Endometrial microvascular endothelial cells (primary cell): ENCODE measurements around the gene UNC5C. TPM values are rescaled to one million over a fixed set of nuclear protein-coding genes. Genes with fewer than 3 reads are reported as not detected.

Experiments
- in situ Hi-C: cut with HindIII; loops from 2 replicates; pipeline ENCODE4 v1.10.0; 2017; ENCODE audit warnings: low sequenced_read_pairs, low pct_unique_long_range_greater_than_20kb; ENCODE audit errors: inconsistent ontology term
- total RNA-seq: library from RNA; depleted of rRNA; stranded (reverse); fragments of >200 nt; gene quantifications from one replicate; pipeline ENCODE4 v1.2.3, GENCODE V29; 2015; ENCODE audit errors: inconsistent ontology term

The UNC5C gene
- total RNA-seq, 1 donor from 2014 or later: 0.46 TPM

- in situ Hi-C loops: no loop called here
Observed at GRCh38 chr4:95426455-95426854, 122.3 kb downstream of the UNC5C start.

GRCh38 chr4:95422436-95422835 is 126.3 kb downstream of the UNC5C start:
- in situ Hi-C loops: no loop called here

GRCh38 chr4:95421869-95422268 is 126.9 kb downstream of the UNC5C start:
- in situ Hi-C loops: no loop called here

- in situ Hi-C loops: no loop called here
Observed at GRCh38 chr4:95417531-95417930, 131.2 kb downstream of the UNC5C start.

- in situ Hi-C loops: no loop called here
Observed at GRCh38 chr4:95415346-95415771, 133.4 kb downstream of the UNC5C start.

GRCh38 chr4:95411371-95412088 is 137.2 kb downstream of the UNC5C start:
- in situ Hi-C loops: no loop called here

- in situ Hi-C loops: no loop called here
Observed at GRCh38 chr4:95410387-95410977, 138.3 kb downstream of the UNC5C start.

GRCh38 chr4:95409750-95410149 is 139.0 kb downstream of the UNC5C start:
- in situ Hi-C loops: no loop called here

GRCh38 chr4:95409127-95409526 is 139.6 kb downstream of the UNC5C start:
- in situ Hi-C loops: no loop called here

- in situ Hi-C loops: no loop called here
Observed at GRCh38 chr4:95402299-95402698, 146.5 kb downstream of the UNC5C start.

- in situ Hi-C loops: no loop called here
Observed at GRCh38 chr4:95398217-95398616, 150.6 kb downstream of the UNC5C start.

- in situ Hi-C loops: no loop called here
Observed at GRCh38 chr4:95394752-95395306, 153.9 kb downstream of the UNC5C start.

- in situ Hi-C loops: no loop called here
Observed at GRCh38 chr4:95393821-95394220, 155.0 kb downstream of the UNC5C start.

GRCh38 chr4:95388911-95389310 is 159.9 kb downstream of the UNC5C start:
- in situ Hi-C loops: no loop called here

GRCh38 chr4:95387719-95388118 is 161.1 kb downstream of the UNC5C start:
- in situ Hi-C loops: no loop called here

GRCh38 chr4:95386410-95386809 is 162.4 kb downstream of the UNC5C start:
- in situ Hi-C loops: no loop called here

GRCh38 chr4:95381843-95382580 is 166.8 kb downstream of the UNC5C start:
- in situ Hi-C loops: no loop called here

GRCh38 chr4:95379633-95380032 is 169.1 kb downstream of the UNC5C start:
- in situ Hi-C loops: no loop called here

GRCh38 chr4:95377366-95377900 is 171.3 kb downstream of the UNC5C start:
- in situ Hi-C loops: no loop called here
